Mesenteric fat pad (tissue), 1 donor: Measurements from ENCODE around the gene NPHP4. TPM values are rescaled to one million over a fixed set of nuclear protein-coding genes. Genes with fewer than 3 reads are reported as not detected.

ENCODE experiments used
- DNase-seq: peaks from one replicate; pipeline ENCODE4 v3.0.0-alpha.2; 2020; ENCODE audit warnings: low spot score
- microRNA-seq: library from miRNA; unstranded; fragments of <30 nt; microRNA quantifications from one replicate; pipeline ENCODE4 v1.2.0, GENCODE V29; 2020; ENCODE audit warnings: borderline number of aligned reads
- total RNA-seq: library from RNA; stranded (reverse); fragmentation: NEBNext Ultra II Directional; extraction: Animal tissue kit (Norgen Biotek cat#: 25700); gene quantifications from one replicate; pipeline ENCODE4 v1.2.1, GENCODE V29; 2021
- donor health status: DM: yes; HTN: yes; CAD: no.

The NPHP4 gene
- total RNA-seq, 1 donor from 2014 or later, result 37.6 TPM

GRCh38 chr1:5815716-5816115 is 176.5 kb downstream of the NPHP4 start:
- DNase-seq, result no peak

GRCh38 chr1:5815211-5815610 is 177.0 kb downstream of the NPHP4 start:
- no peak for DNase-seq

GRCh38 chr1:5814046-5814619 is 178.1 kb downstream of the NPHP4 start:
- DNase-seq, result no peak

- no peak for DNase-seq
Measured at GRCh38 chr1:5813480-5813879, 178.7 kb downstream of the NPHP4 start.

Small RNA genes lying within 50 kb of the gene (microRNA-seq; reads per million reads assigned to microRNA genes)
- not detected for gene MIR4689

Other genes starting within 250 kb of the NPHP4 start
- gene KCNAB2, start 53.5 kb upstream of the NPHP4 start, total RNA-seq, result 29.0 TPM
- 0.13 TPM for gene CHD5, start 187.9 kb upstream of the NPHP4 start, total RNA-seq
- gene RPL22, start 207.2 kb upstream of the NPHP4 start, total RNA-seq, result 264 TPM
- gene RNF207, start 213.7 kb upstream of the NPHP4 start, total RNA-seq, result 14.7 TPM
- gene ICMT, start 243.5 kb upstream of the NPHP4 start, total RNA-seq, result 72.9 TPM